ENCODE measurements around the gene ADARB2. TPM values are rescaled to one million over a fixed set of nuclear protein-coding genes. Genes with fewer than 3 reads are reported as not detected.

ADARB2 gene
- total and polyA plus RNA-seq, 2 experiments from 2014 or later, result not detected

GRCh38 chr10:1454428-1454827 is 282.9 kb downstream of the ADARB2 start:
- Histone ChIP-seq H3K36me3 (ENCODE audit: low read depth) (no peaks in the 10 kb centered on the region), H3K27ac (no peak overlapping the region), H3K4me1 (ENCODE audit: insufficient read depth) (no peaks in the 10 kb centered on the region), H3K9me2 (ENCODE audit: insufficient read depth) (no peaks in the 10 kb centered on the region), H3K27me3 (replicated peaks; ENCODE audit: insufficient read depth) (no peaks in the 10 kb centered on the region), H3K9me3 (ENCODE audit: low read depth) (no peaks in the 10 kb centered on the region), H3K4me3 (no peak overlapping the region), H3K79me2 (ENCODE audit: insufficient read depth) (no peaks in the 10 kb centered on the region), H2AFZ (no peak overlapping the region), H3F3A (ENCODE audit: insufficient read depth) (no peaks in the 10 kb centered on the region), H3K9ac (no peak overlapping the region), H3K4me2 (ENCODE audit: unreplicated experiment) (no peak overlapping the region), H4K20me1 (ENCODE audit: insufficient read depth) (no peaks in the 10 kb centered on the region)
- WGBS, 2 experiments (ENCODE audit: low coverage in 1 of 2, low lambda C conversion rate in 2 of 2, missing lambda C conversion rate in 2 of 2), result 30 to 33% methylated on average over 6 of the region's 6 CpGs
- no peak for TF ChIP-seq EZH2 (IDR thresholded peaks at IDR 0.05; ENCODE audit: insufficient read depth, poor library complexity, severe bottlenecking)
- TF ChIP-seq EZH2phosphoT487 (IDR thresholded peaks at IDR 0.05; ENCODE audit: insufficient read depth, low read depth), result no peak
- in situ Hi-C loops (cut with MboI), result no loop called here
- DNase-seq, result no peak

GRCh38 chr10:1452777-1453176 is 284.5 kb downstream of the ADARB2 start:
- no peaks in the 10 kb centered on the region for H3K27me3 ChIP-seq (replicated peaks; ENCODE audit: insufficient read depth)
- no peaks in the 10 kb centered on the region for H3K36me3 ChIP-seq (ENCODE audit: low read depth)
- 35 to 38% methylated on average over 8 of the region's 8 CpGs for WGBS, 2 experiments (ENCODE audit: low coverage in 1 of 2, low lambda C conversion rate in 2 of 2, missing lambda C conversion rate in 2 of 2)
- no peak overlapping the region for H2AFZ ChIP-seq
- no peak overlapping the region for H3K4me2 ChIP-seq (ENCODE audit: unreplicated experiment)
- H3K9me2 ChIP-seq (ENCODE audit: insufficient read depth), result no peaks in the 10 kb centered on the region
- H3K4me1 ChIP-seq (ENCODE audit: insufficient read depth), result no peaks in the 10 kb centered on the region
- no peak overlapping the region for H3K9ac ChIP-seq
- no peaks in the 10 kb centered on the region for H4K20me1 ChIP-seq (ENCODE audit: insufficient read depth)
- in situ Hi-C loops (cut with MboI), result no loop called here
- no peaks in the 10 kb centered on the region for H3F3A ChIP-seq (ENCODE audit: insufficient read depth)
- no peak overlapping the region for H3K4me3 ChIP-seq
- no peak for DNase-seq
- no peaks in the 10 kb centered on the region for H3K79me2 ChIP-seq (ENCODE audit: insufficient read depth)
- no peaks in the 10 kb centered on the region for H3K9me3 ChIP-seq (ENCODE audit: low read depth)
- TF ChIP-seq EZH2phosphoT487 (IDR thresholded peaks at IDR 0.05; ENCODE audit: insufficient read depth, low read depth), result no peak
- no peak for TF ChIP-seq EZH2 (IDR thresholded peaks at IDR 0.05; ENCODE audit: insufficient read depth, poor library complexity, severe bottlenecking)
- no peak overlapping the region for H3K27ac ChIP-seq

- in situ Hi-C loops (cut with MboI), result no loop called here
- TF ChIP-seq EZH2 (IDR thresholded peaks at IDR 0.05; ENCODE audit: insufficient read depth, poor library complexity, severe bottlenecking) (no peak), EZH2phosphoT487 (IDR thresholded peaks at IDR 0.05; ENCODE audit: insufficient read depth, low read depth) (no peak)
Observed at GRCh38 chr10:1451941-1452340, 285.4 kb downstream of the ADARB2 start.

GRCh38 chr10:1451362-1451888 is 285.9 kb downstream of the ADARB2 start:
- H3K27me3 ChIP-seq (replicated peaks; ENCODE audit: insufficient read depth), result no peaks in the 10 kb centered on the region
- 22 to 23% methylated on average over 4 of the region's 4 CpGs for WGBS, 2 experiments (ENCODE audit: low coverage in 1 of 2, low lambda C conversion rate in 2 of 2, missing lambda C conversion rate in 2 of 2)
- no peaks in the 10 kb centered on the region for H3K9me3 ChIP-seq (ENCODE audit: low read depth)
- H3K27ac ChIP-seq, result no peak overlapping the region
- H3K4me2 ChIP-seq (ENCODE audit: unreplicated experiment), result no peak overlapping the region
- H3K79me2 ChIP-seq (ENCODE audit: insufficient read depth), result no peaks in the 10 kb centered on the region
- no peak overlapping the region for H3K4me3 ChIP-seq
- no peak for DNase-seq
- no peak overlapping the region for H2AFZ ChIP-seq
- no peaks in the 10 kb centered on the region for H3K4me1 ChIP-seq (ENCODE audit: insufficient read depth)
- no peaks in the 10 kb centered on the region for H3F3A ChIP-seq (ENCODE audit: insufficient read depth)
- H3K9me2 ChIP-seq (ENCODE audit: insufficient read depth), result no peaks in the 10 kb centered on the region
- no peaks in the 10 kb centered on the region for H4K20me1 ChIP-seq (ENCODE audit: insufficient read depth)
- H3K9ac ChIP-seq, result no peak overlapping the region
- TF ChIP-seq EZH2phosphoT487 (IDR thresholded peaks at IDR 0.05; ENCODE audit: insufficient read depth, low read depth) (no peak), EZH2 (IDR thresholded peaks at IDR 0.05; ENCODE audit: insufficient read depth, poor library complexity, severe bottlenecking) (no peak)
- H3K36me3 ChIP-seq (ENCODE audit: low read depth), result no peaks in the 10 kb centered on the region
- in situ Hi-C loops (cut with MboI), result no loop called here

More at GRCh38 chr10:1451941-1452340, 285.4 kb downstream of the ADARB2 start:
- DNase-seq, result no peak
- H3K36me3 ChIP-seq (ENCODE audit: low read depth), result no peaks in the 10 kb centered on the region
- H3K4me2 ChIP-seq (ENCODE audit: unreplicated experiment), result no peak overlapping the region
- H3K9me3 ChIP-seq (ENCODE audit: low read depth), result no peaks in the 10 kb centered on the region
- H2AFZ ChIP-seq, result no peak overlapping the region
- no peaks in the 10 kb centered on the region for H3K4me1 ChIP-seq (ENCODE audit: insufficient read depth)
- no peaks in the 10 kb centered on the region for H3K79me2 ChIP-seq (ENCODE audit: insufficient read depth)
- no peak overlapping the region for H3K4me3 ChIP-seq
- no peaks in the 10 kb centered on the region for H3K9me2 ChIP-seq (ENCODE audit: insufficient read depth)
- no peak overlapping the region for H3K27ac ChIP-seq
- H4K20me1 ChIP-seq (ENCODE audit: insufficient read depth), result no peaks in the 10 kb centered on the region
- no peak overlapping the region for H3K9ac ChIP-seq
- H3F3A ChIP-seq (ENCODE audit: insufficient read depth), result no peaks in the 10 kb centered on the region
- no peaks in the 10 kb centered on the region for H3K27me3 ChIP-seq (replicated peaks; ENCODE audit: insufficient read depth)
- 29 to 31% methylated on average over 7 of the region's 7 CpGs for WGBS, 2 experiments (ENCODE audit: low coverage in 1 of 2, low lambda C conversion rate in 2 of 2, missing lambda C conversion rate in 2 of 2)
